B cell (primary cell): Measurements from ENCODE around the gene SOX18.

Source experiments
- EZH2 ChIP-seq: IDR thresholded peaks from 2 replicates; pipeline ENCODE4 v1.6.1; 2012; ENCODE audit warnings: borderline replicate concordance, low read depth, mild to moderate bottlenecking, moderate library complexity, low read length; ENCODE audit not compliant: insufficient read depth, poor library complexity, severe bottlenecking
- TF ChIP-seq, protein P1 (sequence below): fragments of 200-600 bp; IDR thresholded peaks from one replicate; pipeline ENCODE4 v1.8.0; 2022; ENCODE audit warnings: antibody characterized with exemption, mild to moderate bottlenecking

- TF ChIP-seq, protein P1, sequence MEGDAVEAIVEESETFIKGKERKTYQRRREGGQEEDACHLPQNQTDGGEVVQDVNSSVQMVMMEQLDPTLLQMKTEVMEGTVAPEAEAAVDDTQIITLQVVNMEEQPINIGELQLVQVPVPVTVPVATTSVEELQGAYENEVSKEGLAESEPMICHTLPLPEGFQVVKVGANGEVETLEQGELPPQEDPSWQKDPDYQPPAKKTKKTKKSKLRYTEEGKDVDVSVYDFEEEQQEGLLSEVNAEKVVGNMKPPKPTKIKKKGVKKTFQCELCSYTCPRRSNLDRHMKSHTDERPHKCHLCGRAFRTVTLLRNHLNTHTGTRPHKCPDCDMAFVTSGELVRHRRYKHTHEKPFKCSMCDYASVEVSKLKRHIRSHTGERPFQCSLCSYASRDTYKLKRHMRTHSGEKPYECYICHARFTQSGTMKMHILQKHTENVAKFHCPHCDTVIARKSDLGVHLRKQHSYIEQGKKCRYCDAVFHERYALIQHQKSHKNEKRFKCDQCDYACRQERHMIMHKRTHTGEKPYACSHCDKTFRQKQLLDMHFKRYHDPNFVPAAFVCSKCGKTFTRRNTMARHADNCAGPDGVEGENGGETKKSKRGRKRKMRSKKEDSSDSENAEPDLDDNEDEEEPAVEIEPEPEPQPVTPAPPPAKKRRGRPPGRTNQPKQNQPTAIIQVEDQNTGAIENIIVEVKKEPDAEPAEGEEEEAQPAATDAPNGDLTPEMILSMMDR, result no peak
- no peak for TF ChIP-seq EZH2
Measured at GRCh38 chr20:64072498-64073063, 23.1 kb upstream of the SOX18 start.
